IMR-90 (cell line): ENCODE data around the gene RAC3.

Experiments used
- BHLHE40 ChIP-seq: fragments of 150-350 bp; IDR thresholded peaks from 2 replicates; pipeline ENCODE4 v1.6.1; 2016; ENCODE audit warnings: mild to moderate bottlenecking, low read depth, low read length
- CEBPB ChIP-seq: IDR thresholded peaks from 2 replicates; pipeline ENCODE4 v1.6.1; 2012; ENCODE audit warnings: low read depth, low read length, improper control_type of control experiment
- FOS ChIP-seq: fragments of 150-350 bp; IDR thresholded peaks from 2 replicates; pipeline ENCODE4 v1.6.1; 2016; ENCODE audit warnings: low read depth, low read length
- MAFK ChIP-seq: IDR thresholded peaks from 2 replicates; pipeline ENCODE4 v1.6.1; 2012; ENCODE audit warnings: low read depth, low read length, improper control_type of control experiment
- MAZ ChIP-seq: IDR thresholded peaks from 2 replicates; pipeline ENCODE4 v1.6.1; 2012; ENCODE audit warnings: low read depth, mild to moderate bottlenecking, low read length, improper control_type of control experiment, moderate library complexity, borderline replicate concordance
- MXI1 ChIP-seq: IDR thresholded peaks from 2 replicates; pipeline ENCODE4 v1.6.1; 2012; ENCODE audit warnings: low read depth, mild to moderate bottlenecking, low read length, moderate library complexity, borderline replicate concordance
- POLR2A ChIP-seq: IDR thresholded peaks from 2 replicates; pipeline ENCODE4 v1.6.1; 2012; ENCODE audit warnings: mild to moderate bottlenecking, low read depth, low read length
- RAD21 ChIP-seq: IDR thresholded peaks from 2 replicates; pipeline ENCODE4 v1.6.1; 2012; ENCODE audit warnings: low read length, improper control_type of control experiment
- RCOR1 ChIP-seq: IDR thresholded peaks from 2 replicates; pipeline ENCODE4 v1.6.1; 2012; ENCODE audit warnings: mild to moderate bottlenecking, low read length, improper control_type of control experiment; ENCODE audit not compliant: insufficient replicate concordance
- RFX5 ChIP-seq: IDR thresholded peaks from 2 replicates; pipeline ENCODE4 v1.8.0; 2012; ENCODE audit warnings: low read depth, mild to moderate bottlenecking, low read length, moderate library complexity
- SMC3 ChIP-seq: fragments of 150-350 bp; IDR thresholded peaks from 2 replicates; pipeline ENCODE4 v1.6.1; 2016; ENCODE audit warnings: low read depth, mild to moderate bottlenecking, antibody characterized with exemption, low read length, moderate library complexity
- TF ChIP-seq, protein P1 (sequence below): conservative IDR thresholded peaks from 2 replicates; pipeline ENCODE4 v1.5.1; 2012; ENCODE audit warnings: mild to moderate bottlenecking, low read depth, low read length, improper control_type of control experiment
- TF ChIP-seq, protein P2 (sequence below): fragments of 150-350 bp; IDR thresholded peaks from 2 replicates; pipeline ENCODE4 v1.6.1; 2016; ENCODE audit warnings: low read depth, mild to moderate bottlenecking, low read length, moderate library complexity, borderline replicate concordance
- TF ChIP-seq, protein P3 (sequence below): fragments of 150-350 bp; IDR thresholded peaks from 2 replicates; pipeline ENCODE4 v1.6.1; 2017; ENCODE audit warnings: mild to moderate bottlenecking, antibody characterized with exemption, low read length, low read depth

DNA sequence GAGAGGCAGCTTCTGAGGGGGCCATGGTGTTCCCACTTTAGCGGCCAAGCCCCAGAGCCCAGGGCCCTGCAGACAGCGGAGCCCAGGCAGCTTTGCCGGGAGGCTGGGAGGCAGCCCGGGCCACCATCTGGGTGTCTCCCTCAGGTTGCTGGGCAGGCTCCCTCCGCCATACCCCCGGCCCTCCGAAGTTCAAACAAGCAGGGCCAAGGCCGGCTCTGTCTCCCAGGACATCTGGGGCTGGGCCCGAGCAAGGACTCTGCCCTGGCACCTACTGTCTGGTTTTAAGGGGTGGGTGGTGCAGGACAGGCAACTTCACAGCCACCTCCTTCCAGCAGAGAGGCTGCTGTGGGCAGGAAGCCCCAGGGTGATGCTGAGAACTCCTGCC is 31.5 kb downstream of the RAC3 start:
- TF ChIP-seq MXI1 (no peak), CEBPB (no peak), RCOR1 (no peak), SMC3 (no peak), POLR2A (no peak), RAD21 (no peak), RFX5 (no peak), FOS (no peak), MAZ (no peak), MAFK (no peak), BHLHE40 (no peak)
- TF ChIP-seq, protein P1, sequence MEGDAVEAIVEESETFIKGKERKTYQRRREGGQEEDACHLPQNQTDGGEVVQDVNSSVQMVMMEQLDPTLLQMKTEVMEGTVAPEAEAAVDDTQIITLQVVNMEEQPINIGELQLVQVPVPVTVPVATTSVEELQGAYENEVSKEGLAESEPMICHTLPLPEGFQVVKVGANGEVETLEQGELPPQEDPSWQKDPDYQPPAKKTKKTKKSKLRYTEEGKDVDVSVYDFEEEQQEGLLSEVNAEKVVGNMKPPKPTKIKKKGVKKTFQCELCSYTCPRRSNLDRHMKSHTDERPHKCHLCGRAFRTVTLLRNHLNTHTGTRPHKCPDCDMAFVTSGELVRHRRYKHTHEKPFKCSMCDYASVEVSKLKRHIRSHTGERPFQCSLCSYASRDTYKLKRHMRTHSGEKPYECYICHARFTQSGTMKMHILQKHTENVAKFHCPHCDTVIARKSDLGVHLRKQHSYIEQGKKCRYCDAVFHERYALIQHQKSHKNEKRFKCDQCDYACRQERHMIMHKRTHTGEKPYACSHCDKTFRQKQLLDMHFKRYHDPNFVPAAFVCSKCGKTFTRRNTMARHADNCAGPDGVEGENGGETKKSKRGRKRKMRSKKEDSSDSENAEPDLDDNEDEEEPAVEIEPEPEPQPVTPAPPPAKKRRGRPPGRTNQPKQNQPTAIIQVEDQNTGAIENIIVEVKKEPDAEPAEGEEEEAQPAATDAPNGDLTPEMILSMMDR, result no peak
- TF ChIP-seq, protein P2, sequence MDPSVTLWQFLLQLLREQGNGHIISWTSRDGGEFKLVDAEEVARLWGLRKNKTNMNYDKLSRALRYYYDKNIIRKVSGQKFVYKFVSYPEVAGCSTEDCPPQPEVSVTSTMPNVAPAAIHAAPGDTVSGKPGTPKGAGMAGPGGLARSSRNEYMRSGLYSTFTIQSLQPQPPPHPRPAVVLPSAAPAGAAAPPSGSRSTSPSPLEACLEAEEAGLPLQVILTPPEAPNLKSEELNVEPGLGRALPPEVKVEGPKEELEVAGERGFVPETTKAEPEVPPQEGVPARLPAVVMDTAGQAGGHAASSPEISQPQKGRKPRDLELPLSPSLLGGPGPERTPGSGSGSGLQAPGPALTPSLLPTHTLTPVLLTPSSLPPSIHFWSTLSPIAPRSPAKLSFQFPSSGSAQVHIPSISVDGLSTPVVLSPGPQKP, result no peak
- TF ChIP-seq, protein P3, sequence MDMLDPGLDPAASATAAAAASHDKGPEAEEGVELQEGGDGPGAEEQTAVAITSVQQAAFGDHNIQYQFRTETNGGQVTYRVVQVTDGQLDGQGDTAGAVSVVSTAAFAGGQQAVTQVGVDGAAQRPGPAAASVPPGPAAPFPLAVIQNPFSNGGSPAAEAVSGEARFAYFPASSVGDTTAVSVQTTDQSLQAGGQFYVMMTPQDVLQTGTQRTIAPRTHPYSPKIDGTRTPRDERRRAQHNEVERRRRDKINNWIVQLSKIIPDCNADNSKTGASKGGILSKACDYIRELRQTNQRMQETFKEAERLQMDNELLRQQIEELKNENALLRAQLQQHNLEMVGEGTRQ, result no peak
